Measurements from ENCODE around the gene SAMD14.
"Not testable (repeated sequence)": the region's sequence is repeated elsewhere in the genome, so short reads cannot be mapped to it uniquely, and the experiment has no call there.

Gene SAMD14

DNA sequence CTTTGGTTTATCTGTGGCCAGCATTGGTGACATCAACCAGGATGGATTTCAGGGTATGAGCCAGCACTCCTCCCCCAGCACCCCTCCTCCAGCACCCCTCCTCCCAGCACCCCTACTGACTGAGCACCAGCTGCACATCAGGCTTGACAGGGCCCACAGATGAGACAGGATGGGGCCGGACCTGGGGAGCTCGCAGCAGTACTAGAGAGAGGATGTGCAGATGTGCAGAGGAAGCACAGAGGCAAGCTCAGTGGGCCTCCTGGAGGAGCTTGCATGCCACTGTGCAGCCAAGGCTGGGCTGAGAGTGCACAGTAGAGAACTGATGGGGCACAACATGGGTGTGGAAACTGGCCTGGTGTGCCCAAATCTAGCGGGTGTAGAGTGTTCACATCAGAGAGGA, 57.8 kb downstream of the SAMD14 start:
- no peak for DNase-seq

DNA sequence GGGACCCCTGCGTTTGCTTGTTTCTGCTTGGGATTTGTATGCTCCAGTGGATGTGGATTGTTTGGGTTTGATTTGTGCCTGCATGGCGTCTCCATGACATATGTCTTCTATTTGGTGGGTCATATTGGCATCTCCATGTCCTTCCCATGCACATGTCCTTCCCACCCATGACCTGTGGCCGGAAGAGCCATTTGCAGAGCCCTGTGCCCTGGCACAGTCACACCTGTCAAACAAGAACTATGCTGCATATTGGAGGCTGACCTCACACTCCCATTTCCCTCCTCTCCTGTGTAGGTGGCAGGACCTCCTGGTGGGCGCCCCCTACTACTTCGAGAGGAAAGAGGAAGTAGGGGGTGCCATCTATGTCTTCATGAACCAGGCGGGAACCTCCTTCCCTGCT, 58.3 kb downstream of the SAMD14 start:
- no peak for DNase-seq

GRCh38 chr17:50070908-50071680, 58.9 kb downstream of the SAMD14 start:
- DNase-seq: no peak

- DNase-seq: no peak
Observed at GRCh38 chr17:50067996-50068395, 62.0 kb downstream of the SAMD14 start.

- DNase-seq: no peak
Observed at GRCh38 chr17:50066995-50067394, 63.0 kb downstream of the SAMD14 start.

- no peak for DNase-seq
Observed at GRCh38 chr17:50065056-50065455, 64.9 kb downstream of the SAMD14 start.

DNA sequence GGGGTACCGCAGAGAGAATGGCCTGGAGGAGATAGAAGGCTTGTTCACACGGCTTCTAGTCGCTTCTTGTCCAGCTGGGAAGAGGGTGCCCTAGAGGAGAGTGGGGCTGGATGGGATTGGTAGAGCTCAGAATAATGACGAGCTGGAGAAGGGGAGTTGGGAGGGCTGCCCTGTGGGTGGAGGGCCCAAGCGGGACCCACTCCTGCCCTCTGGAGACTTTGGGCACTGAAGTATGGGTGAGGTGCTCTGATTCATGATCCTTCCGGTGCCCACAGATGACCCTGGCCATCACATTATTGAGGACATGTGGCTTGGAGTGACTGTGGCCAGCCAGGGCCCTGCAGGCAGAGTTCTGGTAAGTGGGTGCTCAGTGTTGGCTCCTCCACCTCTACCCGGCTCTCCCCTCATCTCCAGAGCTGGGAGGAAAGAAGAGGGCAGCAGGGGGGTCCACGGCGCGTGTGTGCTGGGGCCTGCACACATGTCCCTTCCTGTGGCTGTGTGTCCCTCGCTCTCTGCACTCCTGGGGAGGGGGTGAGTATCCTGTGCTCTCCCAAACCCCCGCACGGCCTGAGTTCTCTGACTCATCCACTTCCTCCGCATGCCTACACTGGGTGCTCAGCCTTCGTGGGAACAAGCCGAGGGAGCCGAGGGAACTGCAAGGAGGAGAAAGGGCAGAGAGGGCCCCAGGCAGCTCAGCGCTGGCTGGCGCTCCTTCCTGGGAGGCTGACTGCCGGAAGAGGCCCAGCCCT, 65.5 kb downstream of the SAMD14 start:
- no peak for DNase-seq

- DNase-seq: no peak
Observed at GRCh38 chr17:50063561-50064252, 66.3 kb downstream of the SAMD14 start.

DNA sequence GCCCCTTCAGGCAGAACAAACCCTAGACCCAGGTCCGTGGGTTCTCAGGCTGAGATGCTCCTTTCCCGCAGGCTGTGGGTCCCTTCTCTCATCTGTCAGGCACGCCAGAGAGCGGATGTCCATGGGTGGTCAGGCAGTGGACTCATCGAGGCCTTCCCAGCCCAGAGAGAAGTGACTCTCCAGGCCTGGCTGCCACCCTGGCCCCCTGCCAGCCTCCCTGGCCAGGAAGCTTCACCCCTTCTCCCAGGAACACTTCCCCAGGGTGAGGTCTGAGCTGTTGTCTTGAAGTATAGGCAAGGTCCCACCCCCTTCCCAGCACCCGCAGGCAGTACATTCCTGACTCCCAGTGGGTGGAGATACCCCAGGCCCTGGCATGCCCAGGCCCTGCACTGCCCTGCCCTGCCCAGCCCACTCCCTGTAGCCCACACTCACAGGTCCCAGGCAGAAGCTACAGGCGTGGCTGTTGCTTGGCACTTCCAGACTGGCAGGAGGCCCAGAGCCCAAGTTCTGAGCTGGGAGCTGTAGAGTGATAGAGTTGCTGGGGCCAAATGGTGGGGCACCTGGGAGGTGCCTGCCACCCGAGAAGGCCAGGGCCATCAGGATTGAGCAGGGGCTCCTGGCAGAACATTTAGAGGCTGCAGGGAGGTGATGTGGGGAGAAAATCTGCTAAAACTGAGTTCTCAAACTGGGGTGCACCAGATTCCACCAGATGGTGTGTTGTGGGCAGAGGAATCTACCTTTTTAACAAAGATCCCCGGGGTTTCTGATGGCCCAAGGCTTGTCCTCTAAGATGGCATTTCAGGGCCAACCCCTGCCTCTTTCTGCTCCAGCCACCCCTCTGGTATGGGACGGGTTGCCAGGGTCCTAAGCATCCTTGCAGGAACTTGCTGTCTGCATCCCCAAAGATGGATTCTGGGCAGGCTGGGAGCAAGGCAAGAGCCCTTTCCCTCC, 67.4 kb downstream of the SAMD14 start:
- DNase-seq: no peak

GRCh38 chr17:50061713-50062045, 68.3 kb downstream of the SAMD14 start:
- DNase-seq: not testable (repeated sequence)

DNA sequence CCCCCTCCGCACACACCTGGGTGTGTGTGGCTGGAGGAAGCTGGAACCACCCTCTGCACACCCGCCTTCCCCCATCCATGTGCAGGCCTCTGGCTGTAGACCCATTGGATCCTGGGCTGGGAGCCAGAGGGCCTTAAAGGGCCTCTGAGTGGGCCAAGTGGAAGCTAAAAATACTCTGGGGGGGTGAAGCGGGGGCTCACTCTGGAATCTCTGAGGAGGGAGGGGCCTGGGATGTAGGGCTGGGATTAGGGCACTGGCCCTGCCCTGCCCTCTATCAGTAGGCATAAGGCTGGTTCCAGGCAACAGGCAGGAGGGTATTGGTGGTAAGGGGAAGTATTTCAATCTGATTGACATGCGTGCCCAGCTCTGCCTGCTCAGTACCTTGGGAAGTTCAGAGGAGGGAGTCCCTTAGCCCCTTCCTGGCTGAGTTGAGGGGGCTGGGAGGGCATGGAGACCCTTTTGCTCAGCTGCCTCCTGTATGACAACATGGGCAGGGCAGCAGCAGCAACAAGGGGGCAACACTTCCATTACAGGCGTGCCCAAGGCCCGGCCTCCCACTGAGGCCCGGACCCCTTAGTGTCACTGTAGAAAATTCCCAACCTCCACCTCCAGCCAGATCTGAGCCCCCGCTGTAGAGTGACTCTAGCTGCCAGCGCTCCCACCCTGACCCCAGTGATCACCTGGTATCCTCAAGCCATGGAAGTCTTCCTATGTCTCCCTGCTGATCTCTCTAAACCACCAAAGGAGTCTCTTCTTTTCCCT, 68.8 kb downstream of the SAMD14 start:
- no peak for DNase-seq

Measured in CD4-positive, alpha-beta T cell treated with Interferon alpha-2 for 1 hour (primary cell).